ENCODE results near the gene ZDHHC8. TPM values are rescaled to one million over a fixed set of nuclear protein-coding genes. Genes with fewer than 3 reads are reported as not detected.
A peak's percentile ranks its signal among the peaks of the same experiment; 100 is the strongest.

ZDHHC8 gene
- total RNA-seq, 4 donors from 2014 or later = 11.8 to 27.8 (median 16.4) TPM

- H3K9me3 ChIP-seq = no peaks in the 10 kb centered on the region
- no peak overlapping the region for H3K27ac ChIP-seq
- no peaks in the 10 kb centered on the region for H3K36me3 ChIP-seq
- TF ChIP-seq EP300 (IDR thresholded peaks at IDR 0.05) = no peak
- TF ChIP-seq CTCF (IDR thresholded peaks at IDR 0.05) = no peak
- TF ChIP-seq POLR2AphosphoS5 (IDR thresholded peaks at IDR 0.05) = no peak
- no peak for TF ChIP-seq POLR2A (IDR thresholded peaks at IDR 0.05)
- WGBS, 2 donors (ENCODE audit: low coverage in 1 of 2) = 54% methylated on average over 6 of the region's 7 CpGs; no CpG with 5 or more reads in 1 of the 2 donors
- H3K4me1 ChIP-seq = peaks cover 0 to 7% (median 0%) of the 10 kb centered on the region in 3 donors
- peaks cover 40% of the 10 kb centered on the region for H3K27me3 ChIP-seq
- ATAC-seq = no peak
- no peak overlapping the region for H3K4me3 ChIP-seq
Observed at GRCh38 chr22:20156042-20156389, 24.4 kb downstream of the ZDHHC8 start.

- Histone ChIP-seq H3K27ac (no peak overlapping the region), H3K36me3 (no peaks in the 10 kb centered on the region), H3K4me1 (peaks cover 0 to 7% (median 0%) of the 10 kb centered on the region in 3 donors), H3K9me3 (no peaks in the 10 kb centered on the region), H3K4me3 (no peak overlapping the region), H3K27me3 (peaks cover 40% of the 10 kb centered on the region)
- no peak for TF ChIP-seq POLR2A (IDR thresholded peaks at IDR 0.05)
- peak in 3 of 4 experiments; percentile 100 for TF ChIP-seq CTCF (IDR thresholded peaks at IDR 0.05)
- TF ChIP-seq EP300 (IDR thresholded peaks at IDR 0.05) = no peak
- ATAC-seq = peak; percentile 58
- WGBS, 2 donors (ENCODE audit: low coverage in 1 of 2) = 88% methylated on average over 3 of the region's 17 CpGs; no CpG with 5 or more reads in 1 of the 2 donors
Observed at GRCh38 chr22:20156611-20157429, 25.2 kb downstream of the ZDHHC8 start.

GRCh38 chr22:20157430-20158183 is 26.0 kb downstream of the ZDHHC8 start:
- no peaks in the 10 kb centered on the region for H3K36me3 ChIP-seq
- peak; percentile 5 for ATAC-seq
- 60% methylated on average over 1 of the region's 15 CpGs; no CpG with 5 or more reads in 1 of the 2 donors for WGBS, 2 donors (ENCODE audit: low coverage in 1 of 2)
- peaks cover 0 to 7% (median 0%) of the 10 kb centered on the region in 3 donors for H3K4me1 ChIP-seq
- H3K4me3 ChIP-seq = no peak overlapping the region
- no peak for TF ChIP-seq CTCF (IDR thresholded peaks at IDR 0.05)
- no peak for TF ChIP-seq POLR2AphosphoS5 (IDR thresholded peaks at IDR 0.05)
- no peak for TF ChIP-seq POLR2A (IDR thresholded peaks at IDR 0.05)
- no peak for TF ChIP-seq EP300 (IDR thresholded peaks at IDR 0.05)
- no peaks in the 10 kb centered on the region for H3K9me3 ChIP-seq
- H3K27me3 ChIP-seq = peaks cover 40% of the 10 kb centered on the region
- H3K27ac ChIP-seq = no peak overlapping the region

GRCh38 chr22:20158391-20159036 is 26.9 kb downstream of the ZDHHC8 start:
- Histone ChIP-seq H3K4me1 (peaks cover 0 to 7% (median 0%) of the 10 kb centered on the region in 3 donors), H3K9me3 (no peaks in the 10 kb centered on the region), H3K27ac (no peak overlapping the region), H3K27me3 (peaks cover 40% of the 10 kb centered on the region), H3K36me3 (no peaks in the 10 kb centered on the region), H3K4me3 (no peak overlapping the region)
- TF ChIP-seq POLR2A (IDR thresholded peaks at IDR 0.05) (no peak), EP300 (IDR thresholded peaks at IDR 0.05) (no peak), POLR2AphosphoS5 (IDR thresholded peaks at IDR 0.05) (no peak), CTCF (IDR thresholded peaks at IDR 0.05) (no peak)
- no peak for ATAC-seq
- WGBS, 2 donors (ENCODE audit: low coverage in 1 of 2) = 33% methylated on average over 3 of the region's 15 CpGs; no CpG with 5 or more reads in 1 of the 2 donors
